ENCODE results near the gene DOK6. TPM values are rescaled to one million over a fixed set of nuclear protein-coding genes. Genes with fewer than 3 reads are reported as not detected.

Gene DOK6
- total and polyA plus RNA-seq, 2 of the 13 experiments (the other 11 are each of a cell fraction or from before 2014, with no cell fraction given): 17.0 to 17.2 TPM

DNA sequence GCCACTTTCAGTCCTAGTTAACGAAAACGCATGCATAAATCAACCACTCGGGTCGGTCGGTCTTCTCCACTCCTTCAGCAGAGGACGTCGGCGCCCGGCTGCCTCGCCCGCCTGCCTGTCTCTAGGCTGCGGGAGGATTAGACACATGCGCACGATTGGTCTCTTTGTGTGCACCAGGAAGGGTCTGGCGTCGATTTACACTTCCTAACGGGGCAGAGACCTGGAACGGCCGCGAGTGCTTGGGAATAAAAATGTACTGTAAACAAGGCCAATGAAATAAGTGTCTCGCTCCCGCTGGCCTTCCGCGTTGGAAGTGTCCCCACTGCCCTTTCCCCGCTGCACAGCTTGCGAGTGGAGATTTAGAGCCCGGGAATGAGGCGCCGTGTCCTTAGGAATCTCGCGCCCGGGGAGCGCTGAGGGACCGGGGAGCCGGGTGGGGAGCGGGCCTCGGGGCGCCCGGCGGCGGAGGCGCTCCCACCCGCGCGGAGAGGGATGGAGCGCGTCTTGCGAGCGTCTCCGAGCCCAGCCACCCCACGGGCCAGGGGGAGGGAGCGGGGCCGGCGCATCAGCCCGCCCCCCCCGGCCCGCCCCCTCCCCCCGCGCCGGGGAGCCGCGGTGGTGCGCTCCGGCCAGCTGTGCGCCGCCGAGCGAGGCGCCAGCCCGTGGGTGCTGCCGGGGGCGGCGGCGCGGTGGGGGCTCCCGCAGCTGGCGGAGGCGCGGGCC lies at the start of gene DOK6 (continued):
- TF ChIP-seq, protein P1, sequence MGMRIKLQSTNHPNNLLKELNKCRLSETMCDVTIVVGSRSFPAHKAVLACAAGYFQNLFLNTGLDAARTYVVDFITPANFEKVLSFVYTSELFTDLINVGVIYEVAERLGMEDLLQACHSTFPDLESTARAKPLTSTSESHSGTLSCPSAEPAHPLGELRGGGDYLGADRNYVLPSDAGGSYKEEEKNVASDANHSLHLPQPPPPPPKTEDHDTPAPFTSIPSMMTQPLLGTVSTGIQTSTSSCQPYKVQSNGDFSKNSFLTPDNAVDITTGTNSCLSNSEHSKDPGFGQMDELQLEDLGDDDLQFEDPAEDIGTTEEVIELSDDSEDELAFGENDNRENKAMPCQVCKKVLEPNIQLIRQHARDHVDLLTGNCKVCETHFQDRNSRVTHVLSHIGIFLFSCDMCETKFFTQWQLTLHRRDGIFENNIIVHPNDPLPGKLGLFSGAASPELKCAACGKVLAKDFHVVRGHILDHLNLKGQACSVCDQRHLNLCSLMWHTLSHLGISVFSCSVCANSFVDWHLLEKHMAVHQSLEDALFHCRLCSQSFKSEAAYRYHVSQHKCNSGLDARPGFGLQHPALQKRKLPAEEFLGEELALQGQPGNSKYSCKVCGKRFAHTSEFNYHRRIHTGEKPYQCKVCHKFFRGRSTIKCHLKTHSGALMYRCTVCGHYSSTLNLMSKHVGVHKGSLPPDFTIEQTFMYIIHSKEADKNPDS (CRISPR knock-in tag; IDR thresholded peaks at IDR 0.05): no peak
- TF ChIP-seq ZNF124 (CRISPR knock-in tag; IDR thresholded peaks at IDR 0.05) (peak; percentile 77; the same call in 1 of the 2 replicates), SAP130 (CRISPR knock-in tag; IDR thresholded peaks at IDR 0.05; ENCODE audit: low read depth) (peak; percentile 75), ZNF274 (CRISPR knock-in tag; IDR thresholded peaks at IDR 0.05) (0 out of 2 replicates have a peak, but pooled peaks have one; percentile 53), NR2F6 (IDR thresholded peaks at IDR 0.05) (no peak), NR2F6 (CRISPR knock-in tag; IDR thresholded peaks at IDR 0.05) (peak; percentile 20; the same call in 1 of the 2 replicates), ISL2 (CRISPR knock-in tag; IDR thresholded peaks at IDR 0.05) (0 out of 2 replicates have a peak, but pooled peaks have one; percentile 26), JDP2 (CRISPR knock-in tag; IDR thresholded peaks at IDR 0.05; ENCODE audit: borderline replicate concordance) (no peak; the same call in 1 of the 2 replicates), HOXD1 (CRISPR knock-in tag; IDR thresholded peaks at IDR 0.05) (0 out of 2 replicates have a peak, but pooled peaks have one; percentile 24), ZNF768 (CRISPR knock-in tag; IDR thresholded peaks at IDR 0.05) (peak; percentile 54; the same call in 1 of the 2 replicates), ASH2L (IDR thresholded peaks at IDR 0.05; ENCODE audit: insufficient read length, low read depth, low read length) (peak; percentile 42), HMG20A (CRISPR knock-in tag; IDR thresholded peaks at IDR 0.05; ENCODE audit: borderline replicate concordance) (no peak; the same call in 1 of the 2 replicates), HOXA3 (CRISPR knock-in tag; IDR thresholded peaks at IDR 0.05) (peak; percentile 73), SMARCE1 (IDR thresholded peaks at IDR 0.05; ENCODE audit: borderline replicate concordance) (no peak), ZNF7 (CRISPR knock-in tag; IDR thresholded peaks at IDR 0.05) (no peak), KDM2A (CRISPR knock-in tag; IDR thresholded peaks at IDR 0.05; ENCODE audit: borderline replicate concordance, low read depth) (peak; percentile 75; the same call in 1 of the 2 replicates), ZNF570 (CRISPR knock-in tag; IDR thresholded peaks at IDR 0.05; ENCODE audit: borderline replicate concordance) (no peak; the same call in 1 of the 2 replicates), DPF2 (CRISPR knock-in tag; IDR thresholded peaks at IDR 0.05; ENCODE audit: borderline replicate concordance, low read depth) (no peak), HHEX (CRISPR knock-in tag; IDR thresholded peaks at IDR 0.05) (no peak), ZNF225 (CRISPR knock-in tag; IDR thresholded peaks at IDR 0.05) (no peak), RFX1 (IDR thresholded peaks at IDR 0.05) (no peak), ATF7 (IDR thresholded peaks at IDR 0.05) (no peak), ATF7 (CRISPR knock-in tag; IDR thresholded peaks at IDR 0.05) (no peak), IKZF4 (CRISPR knock-in tag; IDR thresholded peaks at IDR 0.05; ENCODE audit: borderline replicate concordance, low read depth, not compliant biosample characterization) (no peak), U2AF1 (optimal IDR thresholded peaks at IDR 0.05; ENCODE audit: low read depth, low read length) (no peak)
- TF ChIP-seq, protein P2, sequence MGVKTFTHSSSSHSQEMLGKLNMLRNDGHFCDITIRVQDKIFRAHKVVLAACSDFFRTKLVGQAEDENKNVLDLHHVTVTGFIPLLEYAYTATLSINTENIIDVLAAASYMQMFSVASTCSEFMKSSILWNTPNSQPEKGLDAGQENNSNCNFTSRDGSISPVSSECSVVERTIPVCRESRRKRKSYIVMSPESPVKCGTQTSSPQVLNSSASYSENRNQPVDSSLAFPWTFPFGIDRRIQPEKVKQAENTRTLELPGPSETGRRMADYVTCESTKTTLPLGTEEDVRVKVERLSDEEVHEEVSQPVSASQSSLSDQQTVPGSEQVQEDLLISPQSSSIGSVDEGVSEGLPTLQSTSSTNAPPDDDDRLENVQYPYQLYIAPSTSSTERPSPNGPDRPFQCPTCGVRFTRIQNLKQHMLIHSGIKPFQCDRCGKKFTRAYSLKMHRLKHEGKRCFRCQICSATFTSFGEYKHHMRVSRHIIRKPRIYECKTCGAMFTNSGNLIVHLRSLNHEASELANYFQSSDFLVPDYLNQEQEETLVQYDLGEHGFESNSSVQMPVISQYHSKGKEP (CRISPR knock-in tag; IDR thresholded peaks at IDR 0.05): no peak
